HG03066 (cell line): ENCODE measurements around the gene PRKRIP1.
A peak's percentile ranks its signal among the peaks of the same experiment; 100 is the strongest.
"Not testable (repeated sequence)": the region's sequence is repeated elsewhere in the genome, so short reads cannot be mapped to it uniquely, and the experiment has no call there.

ENCODE experiments used
- ATAC-seq: cut with Tn5 transposase; IDR thresholded peaks from one replicate; pipeline ENCODE4 v1.9.1; 2021; ENCODE audit warnings: low read depth; ENCODE audit not compliant: unreplicated experiment

PRKRIP1 gene

DNA sequence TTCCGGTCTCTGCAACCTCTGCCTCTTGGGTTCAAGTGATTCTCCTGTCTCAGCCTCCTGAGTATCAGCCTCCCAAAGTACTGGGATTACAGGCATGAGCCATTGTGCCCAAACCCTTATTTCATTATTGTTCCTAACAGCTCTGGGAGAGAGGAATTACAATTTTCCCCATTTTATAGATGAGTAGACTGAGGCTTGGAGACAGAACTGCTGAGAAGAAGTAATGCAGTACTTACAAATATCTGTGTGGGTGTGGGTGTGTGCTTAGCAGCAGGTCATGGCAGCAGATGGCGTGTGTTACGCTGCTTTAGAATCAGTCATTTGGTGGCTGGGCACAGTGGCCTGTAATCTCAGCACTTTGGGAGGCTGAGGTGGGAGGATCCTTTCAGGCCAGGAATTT is 7.4 kb downstream of the PRKRIP1 start:
- ATAC-seq, result no peak

DNA sequence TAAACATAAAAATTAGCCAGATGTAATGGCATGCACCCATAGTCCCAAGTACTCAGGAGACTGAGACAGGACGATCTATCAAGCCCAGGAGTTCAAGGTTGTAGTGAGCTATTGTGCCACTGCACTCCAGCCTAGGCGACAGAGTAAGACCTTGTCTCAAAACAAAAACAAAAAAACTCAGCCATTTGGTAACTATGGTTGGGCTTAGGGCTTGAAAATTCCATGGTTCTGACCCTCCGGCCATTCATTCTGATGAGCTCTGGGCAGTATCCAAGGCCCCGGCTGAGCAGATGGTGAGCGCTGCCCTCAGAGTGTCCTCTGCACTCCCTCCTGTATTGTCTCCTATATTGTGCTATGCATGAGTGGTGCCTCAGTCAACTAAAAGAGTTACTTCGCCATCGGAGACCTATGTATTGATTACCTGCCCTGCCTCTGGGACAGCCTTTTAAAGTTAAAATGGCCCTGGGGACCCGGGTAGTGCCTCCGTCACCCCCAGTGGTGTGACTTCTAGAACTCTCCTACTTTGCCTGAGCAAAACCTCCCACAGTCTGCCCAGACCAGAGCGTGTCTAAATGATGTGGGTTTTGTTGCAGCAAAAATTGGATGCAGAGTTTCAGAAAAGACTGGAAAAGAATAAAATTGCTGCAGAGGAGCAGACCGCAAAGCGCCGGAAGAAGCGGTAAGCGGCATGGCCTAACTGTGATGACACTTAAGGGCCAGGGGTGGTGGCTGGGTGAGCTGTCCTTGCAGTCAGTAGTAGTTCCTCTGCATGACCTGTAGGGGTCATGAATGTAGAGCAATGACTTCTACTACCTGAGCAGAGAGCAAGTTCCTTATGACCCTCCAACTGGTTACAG is 8.1 kb downstream of the PRKRIP1 start:
- ATAC-seq, result peak; percentile 57

DNA sequence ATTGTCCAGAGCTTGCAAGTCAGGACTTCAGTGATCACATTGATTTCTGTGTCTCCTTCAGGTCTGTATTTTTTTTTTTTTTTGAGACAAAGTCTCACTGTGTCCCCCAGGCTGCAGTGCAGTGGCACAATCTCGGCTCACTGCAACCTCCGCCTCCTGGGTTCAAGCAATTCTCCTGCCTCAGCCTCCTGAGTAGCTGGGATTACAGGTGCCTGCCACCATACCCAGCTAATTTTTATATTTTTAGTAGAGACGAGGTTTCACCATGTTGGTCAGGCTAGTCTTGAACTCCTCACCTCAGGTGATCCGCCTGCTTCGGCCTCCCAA is 8.7 kb downstream of the PRKRIP1 start:
- not testable (repeated sequence) for ATAC-seq

DNA sequence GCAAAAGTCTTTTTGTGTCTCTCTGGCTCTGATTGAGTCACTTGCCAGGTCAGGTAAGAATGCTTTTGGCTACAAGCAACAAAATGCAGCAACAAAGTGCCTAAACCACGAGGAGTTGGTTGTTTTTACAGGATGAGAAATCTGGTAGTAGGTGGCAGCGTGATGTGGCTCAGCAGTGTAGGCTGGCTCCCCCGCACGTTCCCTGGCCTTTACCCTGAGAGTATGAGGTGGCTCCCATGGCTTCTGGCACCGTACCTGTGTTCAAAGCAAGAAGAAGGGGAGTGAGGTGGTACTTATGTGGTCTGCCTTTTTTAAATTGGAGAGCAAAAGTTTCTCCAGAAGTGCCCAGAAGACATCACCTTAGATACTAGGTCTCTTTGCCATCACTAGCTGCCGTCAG is 11.7 kb downstream of the PRKRIP1 start:
- no peak for ATAC-seq

DNA sequence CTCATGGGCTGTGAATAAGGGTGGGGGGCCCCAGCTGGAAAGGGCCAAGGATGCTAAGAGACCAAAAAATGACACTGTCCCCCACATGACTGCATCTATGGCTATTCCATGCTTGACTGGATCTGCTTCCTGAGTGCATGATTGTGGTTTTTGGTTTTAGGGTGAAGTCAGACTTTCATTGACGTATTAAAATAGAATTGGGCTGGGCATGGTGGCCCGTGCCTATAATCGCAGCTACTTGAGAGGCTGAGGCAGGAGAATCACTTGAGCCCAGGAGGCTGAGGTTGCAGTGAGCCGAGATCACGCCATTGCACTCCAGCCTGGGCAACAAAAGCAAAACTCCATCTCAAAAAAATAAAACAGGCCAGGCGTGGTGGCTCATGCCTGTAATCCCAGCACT is 12.4 kb downstream of the PRKRIP1 start:
- peak; percentile 54 for ATAC-seq

DNA sequence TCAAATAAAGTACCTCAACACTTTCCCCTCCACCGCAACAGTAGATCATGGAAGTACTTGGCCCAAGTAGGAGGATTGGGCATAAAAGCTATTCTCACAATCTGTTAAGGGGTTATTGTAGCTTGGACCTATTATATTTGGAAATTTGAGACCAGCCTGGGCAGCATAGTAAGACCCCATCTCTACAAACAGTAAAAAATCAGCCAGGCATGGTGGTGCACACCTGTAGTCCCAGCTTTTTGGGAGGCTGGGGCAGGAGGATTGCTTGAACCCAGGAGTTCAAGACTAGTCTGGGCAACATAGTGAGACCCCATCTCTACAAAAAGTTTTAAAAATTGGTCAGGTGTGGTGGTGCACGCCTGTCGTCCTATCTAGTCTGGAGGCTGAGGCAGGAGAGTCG is 13.2 kb downstream of the PRKRIP1 start:
- ATAC-seq, result no peak

DNA sequence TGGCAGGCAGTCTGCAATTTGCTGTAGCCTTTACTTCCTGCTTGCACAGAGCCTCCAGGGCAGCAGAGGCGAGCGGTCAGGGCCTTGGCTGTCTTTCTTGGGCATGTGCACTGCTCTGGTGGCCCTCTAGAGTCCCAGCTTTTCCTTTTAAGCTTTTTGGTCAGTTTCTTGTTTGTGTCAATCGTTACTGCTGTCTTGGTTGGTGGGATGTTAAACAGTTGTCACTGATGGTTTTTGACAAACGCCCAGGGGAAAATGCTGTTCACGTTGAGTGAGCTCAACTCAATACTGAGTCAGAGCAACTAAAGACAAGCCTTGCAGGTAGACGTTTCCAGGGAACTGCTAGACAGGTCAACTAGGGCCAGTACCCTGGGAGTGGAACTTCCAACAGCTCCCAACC is 14.0 kb downstream of the PRKRIP1 start:
- no peak for ATAC-seq

DNA sequence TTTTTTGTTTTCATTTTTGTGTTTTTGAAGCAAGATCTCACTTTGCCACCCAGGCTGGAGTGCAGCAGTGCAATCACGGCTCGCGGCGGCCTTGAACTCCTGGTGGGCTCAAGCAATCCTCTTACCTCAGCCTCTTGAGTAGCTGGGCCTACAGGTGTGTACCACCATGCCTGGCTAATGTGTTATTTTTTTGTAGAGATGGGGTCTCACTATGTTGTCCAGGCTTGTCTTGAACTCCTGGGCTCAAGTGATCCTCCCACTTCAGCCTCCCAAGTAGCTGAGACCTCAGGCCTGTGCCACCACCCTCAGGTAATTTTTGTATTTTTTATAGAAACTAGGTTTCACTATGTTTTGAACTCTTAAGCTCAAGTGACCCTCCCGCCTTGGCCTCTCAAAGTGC is 14.8 kb downstream of the PRKRIP1 start:
- ATAC-seq, result no peak

DNA sequence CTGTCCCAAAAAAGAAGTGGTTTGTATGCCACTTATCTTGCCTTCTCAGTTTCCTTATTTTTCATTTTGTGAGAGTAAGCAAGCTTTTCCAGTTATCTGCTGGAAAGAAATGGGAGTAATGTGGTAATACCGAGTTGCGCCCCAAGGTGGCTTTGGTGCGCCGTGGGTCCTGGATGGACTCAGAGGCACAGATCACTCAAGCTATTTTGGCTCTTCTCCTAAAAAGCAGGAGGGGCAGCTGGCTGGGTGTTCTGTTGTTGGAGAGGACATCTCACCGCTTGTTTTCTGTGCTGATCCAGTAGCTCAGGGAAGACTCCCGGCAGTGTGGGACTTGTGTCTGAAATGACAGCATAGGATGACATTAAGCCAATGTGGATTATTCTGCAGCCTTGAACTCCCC is 16.4 kb downstream of the PRKRIP1 start:
- ATAC-seq, result no peak

DNA sequence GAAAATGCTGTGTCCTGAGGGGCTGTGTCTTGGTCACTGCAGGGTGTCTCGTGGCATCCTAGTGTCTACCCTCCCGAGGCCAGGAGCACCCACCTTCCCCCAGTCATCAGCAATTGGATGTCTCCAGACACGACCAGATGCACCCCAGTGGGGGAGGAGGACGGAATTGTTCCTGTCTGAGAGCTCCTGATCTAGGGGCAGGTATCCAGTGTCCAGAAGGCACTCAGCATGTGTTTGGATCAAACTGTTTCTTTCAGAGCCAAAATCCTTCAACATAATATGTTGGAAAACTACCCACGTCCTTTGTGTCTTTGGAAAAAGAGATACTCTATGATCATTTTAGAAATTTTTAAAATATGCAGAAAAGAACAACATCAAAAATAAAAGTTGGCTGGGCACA is 16.9 kb downstream of the PRKRIP1 start:
- no peak for ATAC-seq

DNA sequence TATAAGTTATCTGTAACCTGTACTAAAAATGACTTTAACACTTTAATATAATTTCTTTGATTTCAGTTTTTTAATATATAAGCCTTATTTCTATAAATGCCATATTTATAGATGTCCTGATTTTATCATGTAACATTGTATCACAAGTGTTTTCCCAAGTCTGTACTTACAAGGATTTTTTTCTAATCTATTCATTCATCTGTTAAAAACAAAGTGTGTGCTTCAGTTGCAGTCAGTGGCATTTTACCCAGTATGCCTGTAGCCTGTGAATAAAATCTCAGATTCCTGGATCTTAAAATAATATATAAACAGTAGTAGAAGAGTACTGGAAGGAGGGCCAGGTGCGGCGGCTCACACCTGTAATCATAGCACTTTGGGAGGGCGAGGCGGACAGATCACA is 17.4 kb downstream of the PRKRIP1 start:
- no peak for ATAC-seq

DNA sequence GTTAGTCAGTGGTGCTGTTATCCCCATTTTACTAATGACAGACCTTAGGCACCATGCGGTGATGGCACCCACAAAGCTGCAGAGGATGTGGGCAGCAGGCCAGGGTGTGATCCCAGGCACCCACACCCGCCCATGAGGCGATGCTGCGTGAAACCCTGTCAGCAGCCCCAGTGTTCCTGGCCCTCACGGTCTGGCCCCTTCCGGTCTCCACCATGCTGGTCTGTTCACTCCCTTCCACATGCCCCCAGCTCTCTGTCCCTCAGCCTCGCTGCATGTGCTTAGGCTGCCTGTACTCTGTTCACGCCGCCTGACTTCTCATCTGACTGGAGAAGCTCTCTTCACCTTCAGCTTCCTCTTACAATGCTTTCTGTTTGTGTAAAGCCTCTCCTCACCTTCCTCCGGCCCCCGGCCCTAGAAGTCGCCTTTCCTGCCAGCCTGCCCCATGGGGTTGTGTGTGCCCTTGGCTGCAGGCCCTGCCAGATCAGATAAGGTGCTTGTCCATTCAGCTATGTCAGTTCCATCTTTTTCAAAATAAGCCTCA is 19.6 kb downstream of the PRKRIP1 start:
- ATAC-seq, result peak; percentile 50

DNA sequence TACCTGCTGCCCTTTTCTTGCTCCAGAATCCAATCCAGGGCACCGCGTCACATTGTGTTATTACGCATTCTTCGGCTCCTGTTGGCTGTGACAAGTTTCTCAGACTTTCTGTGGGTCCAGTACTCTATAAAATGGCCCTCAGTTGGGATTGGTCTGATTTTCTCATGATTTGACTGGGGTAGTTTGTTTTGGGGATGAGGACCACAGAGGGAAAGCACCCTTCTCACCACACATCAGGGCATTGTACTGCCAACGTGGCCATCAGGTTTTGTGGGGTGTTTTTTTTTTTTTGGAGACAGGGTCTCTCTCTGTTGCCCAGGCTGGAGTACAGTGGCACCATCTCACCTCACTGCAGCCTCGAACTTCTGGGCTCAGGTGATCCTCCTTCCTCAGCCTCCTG is 20.2 kb downstream of the PRKRIP1 start:
- no peak for ATAC-seq

DNA sequence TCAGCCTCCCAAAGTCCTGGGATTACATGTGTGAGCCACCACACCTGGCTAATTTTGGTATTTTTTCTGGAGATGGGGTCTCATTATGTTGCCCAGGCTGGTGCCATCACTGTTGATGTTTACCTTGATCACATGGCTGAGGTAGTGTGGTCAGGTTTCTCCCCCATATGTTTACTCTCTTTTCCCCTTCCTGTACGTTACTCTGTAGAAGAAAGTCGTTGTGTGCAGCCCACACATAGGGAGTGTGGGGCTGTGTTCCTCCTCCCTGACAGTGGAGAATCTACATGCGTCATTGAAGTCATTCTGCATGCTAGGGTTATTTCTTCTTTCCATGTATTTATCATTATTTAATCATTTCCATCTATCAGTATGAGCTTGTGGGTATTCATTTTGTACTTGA is 20.9 kb downstream of the PRKRIP1 start:
- no peak for ATAC-seq

DNA sequence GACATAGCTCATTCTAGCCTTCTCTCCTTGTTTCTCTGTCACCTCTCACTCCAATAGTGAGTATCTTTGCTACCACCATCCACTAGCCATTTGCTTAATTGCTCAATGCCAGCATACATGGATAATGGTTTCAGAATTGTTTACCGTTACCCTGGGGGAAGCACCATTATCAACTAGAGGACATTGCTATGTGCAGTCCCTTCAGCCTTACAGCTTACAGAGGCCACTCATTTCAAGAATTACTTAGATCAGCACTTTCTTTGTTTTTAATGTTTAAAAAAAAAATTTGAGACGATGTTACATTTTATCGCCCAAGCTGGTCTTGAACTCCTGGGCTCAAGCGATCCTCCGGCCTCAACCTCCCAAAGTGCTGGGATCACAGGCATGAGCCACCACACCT is 22.4 kb downstream of the PRKRIP1 start:
- ATAC-seq, result no peak

DNA sequence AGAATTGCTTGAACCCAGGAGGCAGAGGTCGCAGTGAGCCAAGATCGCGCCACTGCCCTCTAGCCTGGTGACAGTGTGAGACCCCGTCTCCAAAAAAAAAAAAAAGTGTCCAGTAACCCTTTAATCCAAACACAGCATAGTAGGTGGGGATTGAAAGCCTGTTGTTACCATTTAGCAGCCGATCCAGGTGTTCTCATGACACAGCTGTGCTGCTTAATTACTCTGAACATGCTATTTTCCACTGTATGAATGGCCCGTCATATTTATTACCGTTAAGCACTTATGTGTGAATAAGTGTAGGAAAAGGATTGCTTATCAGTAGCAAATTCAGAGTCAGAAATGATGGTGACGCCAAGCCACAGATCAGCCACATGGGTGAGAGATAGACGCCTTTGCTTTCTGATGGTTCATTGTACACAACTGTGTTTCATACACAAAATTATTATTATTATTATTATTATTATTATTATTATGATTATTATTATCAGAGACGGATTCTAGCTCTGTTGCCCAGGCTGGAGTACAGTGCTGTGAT is 25.6 kb downstream of the PRKRIP1 start:
- ATAC-seq, result no peak

DNA sequence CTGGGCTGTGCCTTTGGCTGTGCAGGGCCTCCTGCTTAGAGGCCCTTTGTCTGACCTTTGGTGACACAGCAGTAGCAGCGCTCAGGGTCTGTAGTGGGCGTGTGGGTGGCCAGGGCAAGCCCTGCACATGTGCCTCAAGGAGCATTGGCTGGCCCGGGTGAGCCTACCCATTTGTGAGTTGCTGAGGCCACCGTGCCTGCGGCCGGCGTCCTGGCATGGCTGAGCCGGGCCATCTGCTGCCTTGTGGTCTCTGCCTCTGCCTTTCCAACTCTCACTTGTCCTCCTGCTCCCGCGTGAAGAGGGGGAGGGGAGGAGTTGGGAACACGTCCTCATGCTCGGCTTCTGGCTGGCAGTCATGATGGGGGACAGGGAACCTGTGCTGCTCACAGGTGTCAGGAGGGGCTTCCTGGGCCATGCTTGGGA is 28.0 kb downstream of the PRKRIP1 start:
- no peak for ATAC-seq

DNA sequence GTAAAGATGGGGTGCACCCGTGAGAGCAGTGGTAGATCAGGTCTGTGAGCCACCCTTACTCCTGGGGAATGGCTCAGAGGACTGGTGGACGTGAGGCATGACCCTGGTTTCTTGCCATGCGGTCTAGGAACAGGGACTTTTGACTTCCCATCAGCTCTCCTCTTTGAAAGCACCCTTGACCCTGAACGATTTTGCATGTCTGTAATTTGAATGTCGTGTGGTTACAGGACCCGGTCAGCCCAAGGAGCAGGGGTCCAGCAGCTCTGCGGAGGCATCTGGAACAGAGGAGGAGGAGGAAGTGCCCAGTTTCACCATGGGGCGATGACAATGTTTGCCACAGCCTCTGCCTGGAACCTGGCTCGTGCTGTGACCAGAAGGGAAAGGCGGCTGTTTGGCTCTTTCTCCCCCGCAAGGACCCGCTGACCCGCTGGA is 28.6 kb downstream of the PRKRIP1 start:
- ATAC-seq, result no peak

DNA sequence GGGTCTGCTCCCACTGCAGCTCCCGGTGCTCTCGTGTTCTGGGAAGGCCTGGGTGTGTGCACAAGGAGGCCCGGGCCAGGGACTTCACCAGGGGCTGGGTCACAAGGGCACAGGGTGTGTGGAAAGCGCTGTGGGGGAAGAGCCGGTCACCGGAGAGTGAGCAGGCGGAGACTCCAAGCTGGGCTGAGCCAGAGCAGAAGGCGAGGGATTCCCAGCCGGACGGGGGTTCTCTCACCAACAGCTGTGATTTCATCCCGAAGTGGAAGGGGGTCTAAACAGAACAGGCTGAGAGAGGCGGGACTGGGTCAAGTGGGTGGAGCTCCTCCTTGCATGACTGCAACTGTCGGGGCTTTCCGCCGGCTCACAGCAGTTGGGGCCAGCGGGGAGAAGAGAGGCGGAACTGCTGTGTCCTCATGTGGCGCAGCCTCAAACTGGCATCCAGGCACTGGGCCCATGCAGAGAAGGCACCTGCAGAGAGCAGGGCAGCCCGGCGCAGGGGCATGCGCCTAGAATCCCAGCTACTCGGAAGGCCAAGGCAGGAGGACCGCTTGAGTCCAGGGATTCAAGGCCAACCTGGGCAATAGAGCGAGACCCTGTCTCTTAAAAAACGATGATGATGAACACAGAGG is 29.6 kb downstream of the PRKRIP1 start:
- peak; percentile 59 for ATAC-seq

DNA sequence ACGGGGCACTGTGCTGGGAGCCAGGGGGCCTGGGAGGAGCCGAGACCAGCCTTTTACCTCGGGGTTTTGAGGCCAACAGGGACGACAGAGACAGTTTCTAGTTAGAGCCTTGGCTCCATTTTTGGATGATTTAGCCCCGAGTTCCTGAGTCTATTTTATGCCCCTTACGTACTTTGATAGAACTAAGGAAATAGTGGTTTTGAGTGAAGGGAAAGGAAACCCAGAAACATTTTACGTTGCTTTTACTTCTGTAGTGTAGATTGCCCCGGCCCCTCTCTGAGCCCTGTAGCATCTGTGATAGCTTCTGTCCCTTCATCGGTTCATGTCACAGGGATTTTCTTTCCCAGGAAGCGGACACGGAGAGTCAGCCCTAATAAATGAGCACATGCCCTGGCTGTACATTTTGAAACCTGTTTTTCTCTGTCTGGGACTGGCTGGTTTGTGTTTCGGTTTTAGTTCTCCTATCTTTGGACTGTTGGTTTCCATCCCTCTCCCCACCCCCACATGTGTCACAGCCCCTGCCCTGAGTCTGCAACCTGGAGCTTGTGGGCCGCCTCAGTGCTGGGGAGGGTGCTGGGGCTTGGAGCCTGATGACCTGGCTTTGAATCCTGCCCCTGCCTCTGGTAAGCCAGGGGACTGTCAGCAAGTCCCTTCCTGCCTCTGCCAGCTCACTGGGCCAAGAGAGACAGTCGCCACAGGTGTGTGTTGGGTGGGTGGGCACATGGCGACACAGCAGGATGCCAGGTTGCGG is 30.3 kb downstream of the PRKRIP1 start:
- ATAC-seq, result peak; percentile 49

DNA sequence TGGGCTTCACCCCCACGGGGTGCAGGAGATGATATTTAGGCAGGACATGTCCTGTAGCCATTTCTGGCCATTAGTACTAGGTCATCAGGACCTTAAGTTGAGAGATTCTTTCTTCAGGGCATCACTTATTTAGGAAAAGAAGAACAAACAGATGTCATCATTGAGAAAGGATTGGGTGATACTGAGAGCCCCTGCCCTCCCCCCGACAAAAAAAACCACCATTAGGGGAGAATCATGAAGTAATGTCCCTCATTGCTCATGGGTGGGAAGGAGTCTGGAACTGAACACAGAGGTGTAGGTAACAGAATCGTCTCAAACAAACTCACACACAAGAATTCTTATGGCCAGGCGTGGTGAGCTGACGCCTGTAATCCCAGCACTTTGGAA is 30.8 kb downstream of the PRKRIP1 start:
- no peak for ATAC-seq
